SK-N-SH (cell line): ENCODE measurements around the gene HIPK4. TPM values are rescaled to one million over a fixed set of nuclear protein-coding genes. Genes with fewer than 3 reads are reported as not detected.

Experiments
- CTCF ChIA-PET: fragments of 300-600, 350-600 bp; formaldehyde crosslinking; extraction: SDS; loops from one replicate; lab custom pipeline; 2021; lab: Yijun Ruan, JAX
- POLR2A ChIA-PET: fragments of 350-600 bp; sonication (Branson Sonifier 250); formaldehyde crosslinking; extraction: SDS; loops from one replicate; lab custom pipeline; 2020; ENCODE audit warnings: antibody characterized with exemption, inconsistent platforms; lab: Yijun Ruan, JAX
- DNase-seq: peaks from one replicate; pipeline ENCODE4 v3.0.0; 2012
- H2AFZ ChIP-seq: fragments of 200-600 bp; sonication (generic); 2 replicates; pipeline ENCODE4 v1.8.1; 2016; ENCODE audit warnings: antibody characterized with exemption, mild to moderate bottlenecking, low read depth
- H3F3A ChIP-seq: fragments of 200-600 bp; sonication (generic); replicated peaks from 2 replicates; pipeline ENCODE3; 2016; ENCODE audit warnings: antibody characterized with exemption, mild to moderate bottlenecking; ENCODE audit not compliant: insufficient read depth
- H3K27ac ChIP-seq, 2 experiments: fragments of 200-500 bp in 1 of 2; fragments of 200-600 bp in 1 of 2; sonication (Bioruptor generic) in 1 of 2; sonication (generic), shearing (Covaris generic) in 1 of 2; 2 replicates each; pipeline versions ENCODE4 v1.5.1 to v1.6.1; 2014 to 2016; ENCODE audit warnings: low read depth in 2 of 2, inconsistent platforms in 1 of 2, low read length in 1 of 2, mild to moderate bottlenecking in 1 of 2, mixed read lengths in 1 of 2
- H3K27me3 ChIP-seq: fragments of 200-600 bp; sonication (generic), shearing (Covaris generic); 2 replicates; pipeline ENCODE4 v1.6.1; 2016; ENCODE audit warnings: mixed run types; ENCODE audit not compliant: insufficient read depth
- H3K36me3 ChIP-seq, 2 experiments: fragments of 200-500 bp in 1 of 2; fragments of 200-600 bp in 1 of 2; sonication (Bioruptor generic) in 1 of 2; sonication (generic) in 1 of 2; replicated peaks in 1 of 2; 2 replicates each; pipeline versions ENCODE3 to v1.5.1; 2014 to 2016; ENCODE audit warnings: low read length in 1 of 2, mild to moderate bottlenecking in 1 of 2; ENCODE audit not compliant: insufficient read depth in 2 of 2, control insufficient read depth in 1 of 2
- H3K4me1 ChIP-seq, 2 experiments: fragments of 200-500 bp in 1 of 2; fragments of 200-600 bp in 1 of 2; sonication (Bioruptor generic) in 1 of 2; sonication (generic), shearing (Covaris generic) in 1 of 2; 2 replicates each; pipeline versions ENCODE4 v1.5.1 to v1.6.1; 2014 to 2016; ENCODE audit warnings: low read depth in 1 of 2, low read length in 1 of 2, mixed run types in 1 of 2; ENCODE audit not compliant: insufficient read depth in 2 of 2, control insufficient read depth in 1 of 2
- H3K4me2 ChIP-seq: fragments of 200-600 bp; sonication (generic), shearing (Covaris generic); 2 replicates; pipeline ENCODE4 v1.6.1; 2017; ENCODE audit warnings: mixed run types
- H3K4me3 ChIP-seq, 2 experiments: fragments of 200-500 bp in 1 of 2; fragments of 200-600 bp in 1 of 2; sonication (Bioruptor generic) in 1 of 2; sonication (generic), shearing (Covaris generic) in 1 of 2; 2 replicates each; pipeline versions ENCODE4 v1.5.1 to v1.8.1; 2014 to 2016; ENCODE audit warnings: low read depth in 2 of 2, inconsistent platforms in 1 of 2, low read length in 1 of 2, mild to moderate bottlenecking in 1 of 2, mixed read lengths in 1 of 2, moderate library complexity in 1 of 2
- H3K79me2 ChIP-seq: fragments of 200-600 bp; sonication (generic); 2 replicates; pipeline ENCODE4 v1.8.1; 2017; ENCODE audit warnings: mild to moderate bottlenecking; ENCODE audit not compliant: insufficient read depth
- H3K9ac ChIP-seq: fragments of 200-600 bp; sonication (generic); 2 replicates; pipeline ENCODE4 v1.6.1; 2017; ENCODE audit warnings: mixed run types
- H3K9me2 ChIP-seq: fragments of 200-600 bp; sonication (generic); 2 replicates; pipeline ENCODE4 v1.6.1; 2017; ENCODE audit warnings: mixed run types
- H3K9me3 ChIP-seq: fragments of 200-600 bp; sonication (generic); 2 replicates; pipeline ENCODE4 v1.6.1; 2017; ENCODE audit warnings: mixed run types, mild to moderate bottlenecking, moderate library complexity
- H4K20me1 ChIP-seq: fragments of 200-600 bp; sonication (generic); 2 replicates; pipeline ENCODE4 v1.6.1; 2017; ENCODE audit warnings: mild to moderate bottlenecking, mixed run types; ENCODE audit not compliant: insufficient read depth
- CTCF ChIP-seq: fragments of 200-600 bp; sonication (generic); IDR thresholded peaks from 2 replicates; pipeline ENCODE4 v1.6.1; 2017; ENCODE audit warnings: antibody characterized with exemption, mild to moderate bottlenecking, moderate library complexity
- FOXJ3 ChIP-seq: sonication (generic); formaldehyde crosslinking; IDR thresholded peaks from 2 replicates; pipeline ENCODE4 v1.5.1; 2020; ENCODE audit warnings: mild to moderate bottlenecking, missing genetic modification reagents
- FOXM1 ChIP-seq: IDR thresholded peaks from 2 replicates; pipeline ENCODE4 v1.4.0; 2012; ENCODE audit warnings: low read depth, mild to moderate bottlenecking
- IRF3 ChIP-seq: fragments of 150-350 bp; IDR thresholded peaks from 2 replicates; pipeline ENCODE4 v1.6.1; 2016; ENCODE audit warnings: mild to moderate bottlenecking, low read depth, low read length
- MAX ChIP-seq: IDR thresholded peaks from 2 replicates; pipeline ENCODE4 v1.4.0; 2012; ENCODE audit warnings: low read depth
- RFX5 ChIP-seq: IDR thresholded peaks from 2 replicates; pipeline ENCODE4 v1.6.1; 2012; ENCODE audit warnings: mild to moderate bottlenecking, improper control_type of control experiment, low read length
- RXRA ChIP-seq: IDR thresholded peaks from 2 replicates; pipeline ENCODE4 v1.4.0; 2012; ENCODE audit warnings: low read depth, mild to moderate bottlenecking, borderline replicate concordance
- TAF1 ChIP-seq: IDR thresholded peaks from 2 replicates; pipeline ENCODE4 v1.6.1; 2012; ENCODE audit warnings: low read depth, mild to moderate bottlenecking, low read length, moderate library complexity, borderline replicate concordance
- TEAD4 ChIP-seq: IDR thresholded peaks from 2 replicates; pipeline ENCODE4 v1.4.0; 2012; ENCODE audit warnings: mild to moderate bottlenecking, borderline replicate concordance; ENCODE audit not compliant: insufficient read depth
- WGBS: methylation state at CpG from one replicate; pipeline ENCODE4 v1.1.6; 2017; ENCODE audit warnings: low lambda C conversion rate; 5-methylcytosine and 5-hydroxymethylcytosine counted together
- polyA plus RNA-seq, 3 experiments: library from polyadenylated mRNA; depleted of rRNA; stranded (reverse); fragments of >200 nt; gene quantifications; 2 replicates each; pipeline ENCODE4 v1.2.3, GENCODE V29; 2012

Gene HIPK4
- polyA plus RNA-seq, 1 of the 3 experiments (the other 2 are of a cell fraction), result 0.23 TPM

- POLR2A ChIA-PET, result interaction anchor here (0.7 kb wide), 1 partner anchor 8 kb away, joined by 4 read pairs; no protein-coding TSS in a partner anchor
- no peak for DNase-seq
Observed at GRCh38 chr19:40371802-40372122, 18.2 kb downstream of the HIPK4 start.

More at GRCh38 chr19:40371802-40372122, 18.2 kb downstream of the HIPK4 start:
- no peaks in the 10 kb centered on the region for H3F3A ChIP-seq
- H3K4me3 ChIP-seq, result no peak overlapping the region
- 100% methylated on average over 4 of the region's 5 CpGs for WGBS
- no peaks in the 10 kb centered on the region for H3K9me2 ChIP-seq
- H4K20me1 ChIP-seq, result no peaks in the 10 kb centered on the region
- no peak overlapping the region for H3K27ac ChIP-seq
- CTCF ChIA-PET, result interaction anchor here (0.9 kb wide), 1 partner anchor 49 kb away, joined by 4 read pairs; no protein-coding TSS in a partner anchor
- no peak for TF ChIP-seq MAX
- no peak for TF ChIP-seq CTCF
- no peak for TF ChIP-seq FOXJ3
- TF ChIP-seq RFX5, result no peak
- TF ChIP-seq TAF1, result no peak
- no peak for TF ChIP-seq FOXM1
- no peak for TF ChIP-seq IRF3
- no peak for TF ChIP-seq RXRA
- TF ChIP-seq TEAD4, result no peak
- no peak overlapping the region for H3K4me2 ChIP-seq
- H3K4me1 ChIP-seq, result peaks cover 0 to 3% of the 10 kb centered on the region in 2 experiments; a peak in 1 of 4 replicates
- no peak overlapping the region for H3K9ac ChIP-seq
- peaks cover 22 to 25% of the 10 kb centered on the region in 2 experiments for H3K36me3 ChIP-seq
- H3K9me3 ChIP-seq, result no peaks in the 10 kb centered on the region
- H2AFZ ChIP-seq, result no peak overlapping the region
- H3K27me3 ChIP-seq, result no peaks in the 10 kb centered on the region
- H3K79me2 ChIP-seq, result no peaks in the 10 kb centered on the region
